HG03469 (cell line): ENCODE results near the gene KRT24.
"Not testable (repeated sequence)": the region's sequence is repeated elsewhere in the genome, so short reads cannot be mapped to it uniquely, and the experiment has no call there.

ENCODE experiments used
- ATAC-seq: cut with Tn5 transposase; IDR thresholded peaks from one replicate; pipeline ENCODE4 v1.9.1; 2021; ENCODE audit warnings: mild to moderate bottlenecking, moderate library complexity, moderate number of reproducible peaks; ENCODE audit not compliant: unreplicated experiment

The KRT24 gene

GRCh38 chr17:40703652-40704051 is at the start of gene KRT24:
KRT24 (minus strand) TSS chr17:40703752; CDS start chr17:40703693, 59 bp downstream.
- ATAC-seq, result no peak

- ATAC-seq, result no peak
Measured at GRCh38 chr17:40751065-40751464, 47.5 kb upstream of the KRT24 start.

- ATAC-seq, result no peak
Measured at GRCh38 chr17:40750391-40750790, 46.8 kb upstream of the KRT24 start.

GRCh38 chr17:40748666-40749065 is 45.1 kb upstream of the KRT24 start:
- ATAC-seq, result not testable (repeated sequence)

GRCh38 chr17:40738553-40738952 is 35.0 kb upstream of the KRT24 start:
- no peak for ATAC-seq

GRCh38 chr17:40735016-40735415 is 31.5 kb upstream of the KRT24 start:
- no peak for ATAC-seq

- ATAC-seq, result no peak
Measured at GRCh38 chr17:40734018-40734417, 30.5 kb upstream of the KRT24 start.

- no peak for ATAC-seq
Measured at GRCh38 chr17:40730970-40731369, 27.4 kb upstream of the KRT24 start.

- ATAC-seq, result no peak
Measured at GRCh38 chr17:40727447-40728231, 24.1 kb upstream of the KRT24 start.

GRCh38 chr17:40726919-40727318 is 23.4 kb upstream of the KRT24 start:
- ATAC-seq, result no peak

GRCh38 chr17:40724656-40725055 is 21.1 kb upstream of the KRT24 start:
- no peak for ATAC-seq

GRCh38 chr17:40722241-40722640 is 18.7 kb upstream of the KRT24 start:
- ATAC-seq, result no peak

- no peak for ATAC-seq
Measured at GRCh38 chr17:40720899-40721298, 17.3 kb upstream of the KRT24 start.

- no peak for ATAC-seq
Measured at GRCh38 chr17:40718930-40719329, 15.4 kb upstream of the KRT24 start.

- no peak for ATAC-seq
Measured at GRCh38 chr17:40717776-40718175, 14.2 kb upstream of the KRT24 start.

- ATAC-seq, result no peak
Measured at GRCh38 chr17:40714473-40714872, 10.9 kb upstream of the KRT24 start.

GRCh38 chr17:40707745-40708144 is 4.2 kb upstream of the KRT24 start:
- ATAC-seq, result no peak

GRCh38 chr17:40705584-40705983 is 2.0 kb upstream of the KRT24 start:
- ATAC-seq, result no peak

- ATAC-seq, result no peak
Measured at GRCh38 chr17:40702271-40702670, 1.3 kb downstream of the KRT24 start.

- ATAC-seq, result no peak
Measured at GRCh38 chr17:40699853-40700252, 3.7 kb downstream of the KRT24 start.

- no peak for ATAC-seq
Measured at GRCh38 chr17:40699371-40699770, 4.2 kb downstream of the KRT24 start.

GRCh38 chr17:40697297-40697696 is 6.3 kb downstream of the KRT24 start:
- no peak for ATAC-seq

- no peak for ATAC-seq
Measured at GRCh38 chr17:40696651-40697072, 6.9 kb downstream of the KRT24 start.
